Smooth muscle cell of the brain vasculature (primary cell): ENCODE data around the gene TIMM13.

Experiments
- DNase-seq: peaks from one replicate; pipeline ENCODE4 v3.0.0-alpha.2; 2012; ENCODE audit warnings: low read depth, low spot score

TIMM13 gene

DNA sequence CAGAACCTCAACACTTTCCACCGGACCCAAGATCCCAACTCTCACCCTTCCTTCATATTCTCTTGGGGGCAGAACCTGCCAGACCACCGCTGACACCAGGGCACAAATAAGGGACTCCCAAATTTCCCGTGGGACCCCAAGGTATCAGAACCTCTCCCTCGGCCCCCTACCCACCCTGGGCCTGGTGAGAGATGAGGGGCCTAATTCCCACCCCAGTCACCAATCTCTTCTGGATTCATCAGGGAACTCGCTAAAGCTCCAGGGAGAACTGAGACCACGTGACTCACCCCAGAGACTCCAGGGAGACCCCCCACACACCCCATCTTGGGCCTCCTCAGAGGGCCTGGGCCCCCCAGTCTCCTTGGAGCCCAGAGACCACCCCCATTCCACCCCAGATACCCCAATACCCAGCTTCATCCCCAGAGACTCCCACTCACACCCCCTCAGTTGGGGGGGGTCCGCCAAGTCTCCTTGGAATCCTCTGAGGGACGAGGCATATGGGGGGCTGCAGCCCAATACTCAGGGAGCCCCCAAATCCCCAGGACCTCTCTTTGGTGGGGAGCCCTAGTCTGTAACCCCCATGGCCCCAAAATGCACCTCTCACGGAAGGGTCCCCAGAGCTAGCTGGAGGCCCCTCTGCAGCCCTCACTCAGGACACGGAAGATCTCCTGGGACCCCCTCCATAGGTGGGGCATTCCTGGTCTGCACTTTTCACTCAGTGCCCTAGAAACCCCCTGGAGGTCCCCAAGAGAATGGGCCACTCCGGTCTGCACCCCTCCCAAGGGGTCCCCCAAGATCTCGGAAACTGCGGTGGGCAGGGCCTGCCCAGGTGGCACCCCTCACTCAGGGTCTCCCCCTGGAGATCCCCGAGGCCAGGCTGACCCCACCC, 27.8 kb upstream of the TIMM13 start:
- no peak for DNase-seq

GRCh38 chr19:2454199-2454961, 27.0 kb upstream of the TIMM13 start:
- no peak for DNase-seq

- DNase-seq: no peak
These were observed 26.1 kb upstream of the TIMM13 start for GRCh38 chr19:2453431-2454025.

DNA sequence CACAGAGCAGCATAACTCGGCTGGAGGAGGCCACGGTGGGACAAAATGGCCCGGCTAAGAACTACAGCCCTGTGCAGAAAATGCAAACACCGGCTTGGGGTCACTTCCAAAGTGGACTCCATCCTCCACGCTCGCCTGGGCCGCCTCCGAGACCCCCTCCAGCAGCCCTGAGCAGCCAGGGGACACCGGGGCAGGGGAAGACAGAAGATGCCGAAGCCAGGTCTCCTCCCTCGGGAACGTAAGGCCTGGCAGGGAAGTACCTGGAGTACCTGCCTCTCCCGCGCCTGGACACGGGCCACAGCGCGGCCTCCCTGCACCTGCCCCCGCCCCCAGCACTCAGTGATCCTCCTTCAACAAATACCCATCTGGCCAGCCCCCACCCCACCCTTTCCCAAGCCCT, 24.4 kb upstream of the TIMM13 start:
- no peak for DNase-seq

DNA sequence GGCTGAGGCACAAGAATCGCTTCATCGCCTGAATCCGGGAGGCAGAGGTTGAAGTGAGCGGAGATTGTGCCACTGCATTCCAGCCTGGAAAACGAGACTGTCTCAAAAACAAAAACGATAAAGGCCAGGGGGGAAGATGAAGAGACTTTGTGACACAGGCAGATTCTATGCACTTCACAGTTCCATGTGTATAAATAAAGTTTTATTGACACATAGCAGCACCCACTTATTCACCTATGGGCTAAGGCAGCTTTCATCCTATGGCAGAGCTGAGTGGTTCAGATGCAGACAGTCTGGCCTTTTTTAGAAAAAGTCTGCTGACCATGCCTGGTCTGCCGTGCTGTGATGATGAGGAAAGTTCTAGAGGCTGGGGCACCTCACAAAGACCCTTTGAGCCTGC, 23.8 kb upstream of the TIMM13 start:
- no peak for DNase-seq

DNA sequence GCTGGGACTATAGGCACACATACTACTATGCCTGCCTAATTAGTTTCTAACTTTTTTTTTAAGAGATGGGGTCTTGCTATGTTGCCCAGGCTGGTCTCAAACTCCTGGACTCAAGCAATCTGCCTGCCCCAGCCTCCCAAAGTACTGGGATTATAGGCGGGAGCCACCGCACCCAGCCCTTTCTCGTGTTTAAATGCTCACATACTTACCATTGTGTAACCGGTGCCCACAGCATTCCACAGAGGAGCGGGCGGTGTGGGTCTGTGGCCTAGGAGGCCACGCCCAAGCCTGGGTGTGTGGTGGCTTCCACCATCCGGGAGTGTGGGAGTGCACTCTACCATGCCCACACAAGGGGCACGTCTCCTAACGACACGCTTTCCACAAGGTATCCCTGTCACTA, 21.6 kb upstream of the TIMM13 start:
- no peak for DNase-seq

DNA sequence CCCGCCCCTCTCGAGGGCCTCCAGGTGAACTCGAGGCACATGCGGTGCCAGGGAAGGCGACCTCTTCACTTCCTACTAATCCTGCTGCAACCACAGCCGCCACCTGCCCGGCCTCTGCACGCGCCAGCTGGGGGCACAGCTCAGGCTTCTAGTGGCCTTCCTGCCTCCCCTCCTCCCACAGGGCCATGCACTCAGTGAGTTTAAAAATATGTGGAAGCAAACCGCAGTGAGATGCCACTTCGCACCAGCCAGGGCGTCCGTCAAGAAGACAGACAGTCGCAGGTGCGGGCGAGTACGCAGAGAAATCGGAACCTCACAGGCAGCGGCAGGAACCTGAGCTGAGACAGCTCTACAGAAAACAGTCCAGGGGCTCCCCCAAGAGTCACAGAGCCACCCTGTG, 19.0 kb upstream of the TIMM13 start:
- DNase-seq: no peak

DNA sequence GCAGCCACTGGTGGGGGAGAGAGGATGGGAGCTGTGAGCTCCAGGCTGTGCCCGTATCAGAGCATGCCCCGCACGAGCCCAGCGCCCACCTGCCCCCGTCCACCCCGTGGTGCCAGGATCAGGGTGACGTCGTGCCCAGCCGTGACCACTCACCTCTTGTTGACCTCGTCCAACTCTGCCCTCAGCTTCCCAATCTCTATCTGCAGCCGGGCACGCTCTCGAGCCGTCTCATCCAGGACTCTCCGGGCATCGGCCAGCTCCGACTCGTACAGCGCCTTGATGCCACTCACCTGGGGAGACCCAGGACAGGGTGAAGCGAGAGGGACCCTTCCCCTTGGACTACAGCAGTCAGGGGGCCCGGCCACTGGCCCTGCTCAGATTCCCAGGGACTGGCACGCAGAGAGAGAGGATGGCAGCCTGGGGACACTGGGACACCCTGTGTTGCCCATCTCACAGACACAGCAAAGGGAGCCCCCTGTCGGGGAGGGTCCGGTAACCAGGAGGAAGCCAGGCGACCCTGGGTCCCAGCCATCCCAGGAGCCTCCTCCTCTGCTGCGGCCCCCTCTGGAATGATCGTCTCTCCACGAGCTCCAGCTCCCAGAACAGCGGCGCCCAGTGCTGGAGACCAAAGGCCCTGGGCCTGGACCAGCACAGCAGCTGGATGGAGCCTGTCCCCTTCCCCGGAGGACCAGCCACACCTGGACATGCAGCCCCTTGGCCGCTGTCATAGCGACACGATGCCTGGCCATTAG, 17.0 kb upstream of the TIMM13 start:
- no peak for DNase-seq

GRCh38 chr19:2443785-2444182, 16.4 kb upstream of the TIMM13 start:
- no peak for DNase-seq

- DNase-seq: no peak
These were observed 15.9 kb upstream of the TIMM13 start for GRCh38 chr19:2443116-2443784.

DNA sequence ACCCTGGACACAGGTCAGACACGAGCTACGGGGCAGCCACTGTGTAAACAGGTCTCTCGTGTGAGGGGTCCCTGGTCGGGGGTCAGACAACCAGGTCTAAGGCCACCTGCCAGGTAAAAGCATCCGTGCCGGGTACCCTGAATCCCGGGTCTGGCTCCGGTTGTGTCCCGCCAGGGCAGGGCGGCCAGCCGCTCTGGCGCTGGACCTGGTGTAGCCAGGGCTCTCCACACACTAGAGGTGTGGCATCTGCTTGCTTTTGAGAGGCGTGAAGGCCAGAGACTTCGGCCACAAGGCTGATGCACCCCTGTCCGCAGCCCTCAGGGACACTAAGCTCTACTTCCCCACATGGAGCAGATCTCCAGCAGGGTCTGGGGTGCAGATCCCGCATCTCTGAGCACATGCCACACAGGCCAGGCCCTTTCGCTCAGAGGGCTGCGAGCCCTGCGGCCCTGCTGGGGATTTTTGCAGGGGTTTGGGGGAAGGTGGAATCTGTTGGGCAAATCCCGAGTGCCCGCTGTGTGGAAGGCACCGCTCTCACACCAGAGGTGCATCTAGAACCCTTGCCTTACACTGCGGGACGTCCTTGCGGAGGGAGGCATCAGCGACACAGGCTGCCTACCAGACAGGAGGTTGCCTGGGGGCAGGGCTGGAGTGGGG, 13.8 kb upstream of the TIMM13 start:
- DNase-seq: no peak

- no peak for DNase-seq
These were observed 13.1 kb upstream of the TIMM13 start for GRCh38 chr19:2440515-2440914.

- DNase-seq: no peak
These were observed 10.8 kb upstream of the TIMM13 start for GRCh38 chr19:2438178-2438577.

DNA sequence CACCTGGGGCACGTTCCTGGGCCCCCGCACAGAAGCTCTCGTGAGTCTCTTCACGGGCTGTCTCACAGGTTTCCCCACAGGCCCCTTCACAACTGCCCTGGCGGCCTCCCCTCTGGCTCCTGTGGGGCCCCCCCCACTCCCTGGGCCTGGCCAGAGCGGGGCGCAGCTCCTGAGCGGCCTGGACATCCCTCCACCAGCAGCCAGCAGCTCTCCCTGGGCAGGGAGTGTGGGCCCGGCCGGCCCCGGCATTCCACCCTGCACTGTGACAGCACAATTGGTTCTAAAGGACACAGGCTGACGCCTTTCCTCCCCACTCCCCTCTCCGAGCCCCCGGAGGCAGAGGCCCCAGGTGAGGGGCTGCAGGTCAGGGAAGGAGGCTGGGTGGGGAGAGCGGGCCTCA, 9.5 kb upstream of the TIMM13 start:
- no peak for DNase-seq

- DNase-seq: no peak
These were observed 9.0 kb upstream of the TIMM13 start for GRCh38 chr19:2436384-2436783.

DNA sequence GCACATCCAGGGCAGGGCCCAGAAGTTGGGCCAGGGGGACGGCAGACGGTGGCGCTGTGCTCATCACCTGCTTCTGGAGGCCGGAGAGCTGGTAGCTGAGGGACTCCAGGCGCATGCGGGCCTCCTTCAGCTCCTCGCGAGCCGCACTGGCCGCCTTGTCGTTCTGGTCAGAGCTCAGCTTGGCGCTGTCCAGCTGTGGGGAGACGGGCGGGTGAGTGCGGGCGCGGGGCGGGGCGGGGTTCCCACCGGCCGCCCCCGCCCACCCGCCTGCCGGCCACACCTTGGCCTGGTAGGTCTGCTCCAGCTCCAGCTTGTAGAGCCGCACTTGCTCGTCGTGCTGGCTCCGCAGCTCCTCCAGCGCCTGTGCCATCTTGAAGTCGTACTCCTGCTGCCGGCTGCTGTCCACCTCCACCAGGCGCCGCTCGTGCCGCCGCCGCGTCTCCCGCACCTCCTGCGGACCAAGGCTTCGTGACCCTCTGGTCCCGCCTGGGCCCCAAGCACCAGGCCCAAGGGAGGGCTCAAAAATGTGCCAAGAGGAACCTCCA, 7.4 kb upstream of the TIMM13 start:
- DNase-seq: no peak

- DNase-seq: no peak
These were observed 6.9 kb upstream of the TIMM13 start for GRCh38 chr19:2434267-2434666.

- no peak for DNase-seq
These were observed 6.5 kb upstream of the TIMM13 start for GRCh38 chr19:2433854-2434253.

DNA sequence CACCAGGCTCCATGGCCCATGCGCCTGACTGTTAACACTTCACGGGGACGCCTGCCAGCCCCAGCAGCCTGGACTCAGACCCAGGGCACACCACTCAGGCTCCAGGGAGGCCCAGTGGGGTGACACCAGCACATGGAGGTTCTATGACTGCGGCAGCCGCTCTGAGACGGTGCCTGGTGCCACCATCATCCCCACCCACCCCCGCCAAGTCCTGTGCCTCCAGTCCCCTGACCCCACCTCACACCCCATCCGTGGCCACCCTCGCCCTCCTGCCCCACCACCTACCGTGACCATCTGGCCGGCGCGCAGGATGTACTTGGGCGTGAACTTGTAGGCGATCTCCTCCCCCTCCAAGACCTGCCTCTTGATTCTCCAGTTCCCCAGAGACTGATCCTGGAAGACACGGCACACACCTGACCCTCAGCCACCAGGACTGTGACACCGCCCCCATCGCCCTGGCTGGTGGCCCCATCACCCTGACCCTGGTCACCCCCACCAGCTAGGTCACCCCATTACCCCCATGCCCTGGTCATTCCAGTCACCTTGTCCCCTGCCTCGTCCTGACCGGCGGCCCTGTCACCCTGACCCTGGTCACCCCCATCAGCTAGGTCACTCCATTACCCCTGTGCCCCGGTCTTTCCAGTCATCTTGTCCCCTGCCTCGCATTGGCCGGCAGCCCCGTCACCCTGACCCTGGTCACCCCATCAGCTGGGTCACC, 4.9 kb upstream of the TIMM13 start:
- no peak for DNase-seq
